Psoas muscle (tissue), 8 donors: Measurements from ENCODE around the gene MAX. TPM values are rescaled to one million over a fixed set of nuclear protein-coding genes. Genes with fewer than 3 reads are reported as not detected.

ENCODE experiments used
- ATAC-seq, 4 donors: fragments of 200-7000 bp; cut with Tn5 transposase; one replicate each; pipeline ENCODE4 v1.9.1; 2020; ENCODE audit warnings: moderate library complexity in 3 of 4, mild to moderate bottlenecking in 2 of 4
- DNase-seq, 2 donors: peaks; one replicate each; pipeline ENCODE4 v3.0.0-alpha.2; 2020
- H3K27ac ChIP-seq: fragments of 200-600 bp; one replicate; pipeline ENCODE4 v1.8.0; 2022
- H3K27me3 ChIP-seq, 3 donors: fragments of 200-600 bp in 1 of 3; one replicate each; pipeline versions ENCODE4 v1.6.1 to v1.8.0; 2013 to 2022; ENCODE audit warnings: low read length in 2 of 3, mild to moderate bottlenecking in 2 of 3, moderate library complexity in 1 of 3; ENCODE audit not compliant: insufficient read depth in 3 of 3
- H3K36me3 ChIP-seq, 2 donors: fragments of 200-600 bp in 1 of 2; one replicate each; pipeline versions ENCODE4 v1.6.1 to v1.8.0; 2013 to 2022; ENCODE audit warnings: low read depth in 1 of 2, mild to moderate bottlenecking in 1 of 2, moderate library complexity in 1 of 2; ENCODE audit not compliant: insufficient read depth in 1 of 2
- H3K4me1 ChIP-seq: fragments of 200-600 bp; one replicate; pipeline ENCODE4 v1.8.0; 2022
- H3K4me3 ChIP-seq: fragments of 200-600 bp; one replicate; pipeline ENCODE4 v1.8.0; 2022; ENCODE audit warnings: mild to moderate bottlenecking
- H3K9me3 ChIP-seq: fragments of 200-600 bp; one replicate; pipeline ENCODE4 v1.8.0; 2022
- WGBS, 3 donors: extraction: QIAGEN DNeasy Blood & Tissue Kit; methylation state at CpG; one replicate each; pipeline versions ENCODE4 v1.1.6 to v1.1.7; 2013; 5-methylcytosine and 5-hydroxymethylcytosine counted together
- intact Hi-C, 2 donors: fragments of 100-400 bp; cut with DNase I; formaldehyde crosslinking; loops; one replicate each; pipeline versions ENCODE4 v1.11.0 to v1.14.2; 2022
- polyA plus RNA-seq, 3 donors: library from polyadenylated mRNA; stranded (reverse); fragments of 200-250 nt; gene quantifications; one replicate each; pipeline ENCODE4 v1.2.3, GENCODE V29; 2013
- total RNA-seq, 4 donors: library from RNA; stranded (reverse); fragmentation: NEBNext Ultra II Directional in 2 of 4; extraction: Animal tissue kit (Norgen Biotek cat#: 25700) in 2 of 4; gene quantifications; one replicate each; pipeline versions ENCODE4 v1.2.1 to v1.2.4, GENCODE V29; 2021 to 2023
- TF ChIP-seq, protein P1 (sequence below): fragments of 200-600 bp; IDR thresholded peaks from one replicate; pipeline ENCODE4 v1.8.0; 2022; ENCODE audit warnings: antibody characterized with exemption
- donor health status: healthy with polysubstance abuse.
- donor health status: DM: no; HTN: no; CAD: no; lungs with moderate emphysema.
- donor health status: Bipolar disorder and iron deficiency.
- donor health status: healthy.
- donor health status: DM: yes; HTN: yes; CAD: no.
- donor health status: DM: no; HTN: no; CAD: no.
- donor health status: DM: no; HTN: no; CAD: no.
- donor health status: DM: yes; HTN: yes; CAD: no.

MAX gene
- total and polyA plus RNA-seq, 7 donors = 44.5 to 115 (median 50.6) TPM

DNA sequence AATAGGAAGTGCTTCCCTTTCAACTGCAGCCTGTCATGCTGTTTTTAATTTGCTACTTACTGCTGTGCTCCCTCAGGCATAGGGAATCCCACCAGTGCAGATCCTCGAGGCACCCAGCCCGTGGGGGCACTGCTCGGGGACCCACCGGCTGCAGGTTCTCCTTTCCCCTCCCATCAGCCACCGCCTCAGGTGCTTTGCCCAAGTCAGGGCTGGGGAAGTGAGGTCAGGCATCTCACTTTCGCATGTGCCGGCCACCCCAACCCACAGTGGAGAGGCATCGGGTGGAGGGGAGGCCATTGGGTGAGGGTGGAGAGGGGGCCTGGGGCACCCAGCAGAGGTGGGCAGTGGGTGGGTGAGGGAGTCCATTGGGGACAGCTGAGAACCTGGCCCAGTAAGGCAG, 41.9 kb upstream of the MAX start:
- no peaks in the 10 kb centered on the region for H3K4me1 ChIP-seq
- TF ChIP-seq, protein P1, sequence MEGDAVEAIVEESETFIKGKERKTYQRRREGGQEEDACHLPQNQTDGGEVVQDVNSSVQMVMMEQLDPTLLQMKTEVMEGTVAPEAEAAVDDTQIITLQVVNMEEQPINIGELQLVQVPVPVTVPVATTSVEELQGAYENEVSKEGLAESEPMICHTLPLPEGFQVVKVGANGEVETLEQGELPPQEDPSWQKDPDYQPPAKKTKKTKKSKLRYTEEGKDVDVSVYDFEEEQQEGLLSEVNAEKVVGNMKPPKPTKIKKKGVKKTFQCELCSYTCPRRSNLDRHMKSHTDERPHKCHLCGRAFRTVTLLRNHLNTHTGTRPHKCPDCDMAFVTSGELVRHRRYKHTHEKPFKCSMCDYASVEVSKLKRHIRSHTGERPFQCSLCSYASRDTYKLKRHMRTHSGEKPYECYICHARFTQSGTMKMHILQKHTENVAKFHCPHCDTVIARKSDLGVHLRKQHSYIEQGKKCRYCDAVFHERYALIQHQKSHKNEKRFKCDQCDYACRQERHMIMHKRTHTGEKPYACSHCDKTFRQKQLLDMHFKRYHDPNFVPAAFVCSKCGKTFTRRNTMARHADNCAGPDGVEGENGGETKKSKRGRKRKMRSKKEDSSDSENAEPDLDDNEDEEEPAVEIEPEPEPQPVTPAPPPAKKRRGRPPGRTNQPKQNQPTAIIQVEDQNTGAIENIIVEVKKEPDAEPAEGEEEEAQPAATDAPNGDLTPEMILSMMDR = no peak
- no peak overlapping the region for H3K27ac ChIP-seq
- no peak for ATAC-seq
- WGBS, 3 donors = 78 to 86% (median 82%) methylated on average over 8 of the region's 8 CpGs
- intact Hi-C loops = no loop called here
- no peaks in the 10 kb centered on the region for H3K9me3 ChIP-seq
- DNase-seq = no peak
- H3K27me3 ChIP-seq = peaks cover 0 to 1% (median 0%) of the 10 kb centered on the region in 3 donors
- no peak overlapping the region for H3K4me3 ChIP-seq
- H3K36me3 ChIP-seq = no peaks in the 10 kb centered on the region

DNA sequence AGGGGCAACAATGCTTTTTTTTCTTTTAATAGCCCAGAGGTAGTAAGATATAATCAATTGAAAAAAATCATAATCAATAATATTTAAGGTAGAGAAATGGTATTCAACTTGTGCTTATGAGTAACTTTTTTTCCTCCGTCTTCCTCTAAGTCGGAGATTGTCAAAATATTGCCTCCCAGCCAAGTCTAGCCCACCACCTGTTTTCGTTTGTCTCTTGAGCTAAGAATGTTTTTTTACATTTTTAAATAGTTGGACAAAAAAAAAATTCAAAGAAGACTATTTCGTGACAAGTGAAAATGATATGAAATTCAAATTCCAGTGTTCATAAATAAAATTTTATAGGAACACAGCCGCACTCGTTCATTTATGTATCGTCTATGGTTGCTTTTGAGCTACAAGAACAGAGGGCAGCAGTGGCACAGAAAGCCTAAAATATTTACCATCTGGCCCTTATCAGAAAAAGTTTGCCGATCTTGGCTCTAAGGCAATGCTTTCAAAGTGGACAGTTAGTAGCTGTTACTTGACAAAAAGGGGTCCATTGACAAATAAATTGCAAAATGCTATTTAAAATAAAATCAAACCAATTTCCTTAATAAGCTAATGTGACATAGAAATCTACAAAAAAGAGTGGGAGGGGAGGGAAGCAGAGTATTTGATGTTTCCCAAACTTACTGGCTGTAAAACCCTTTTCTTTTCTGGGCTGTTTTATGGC, 40.8 kb upstream of the MAX start:
- ATAC-seq = no peak
- 34 to 49% (median 39%) methylated on average over 8 of the region's 8 CpGs for WGBS, 3 donors
- no peak overlapping the region for H3K4me3 ChIP-seq
- intact Hi-C loops = no loop called here
- H3K4me1 ChIP-seq = no peaks in the 10 kb centered on the region
- no peaks in the 10 kb centered on the region for H3K9me3 ChIP-seq
- no peak overlapping the region for H3K27ac ChIP-seq
- TF ChIP-seq, protein P1 = no peak
- no peak for DNase-seq
- H3K36me3 ChIP-seq = no peaks in the 10 kb centered on the region
- H3K27me3 ChIP-seq = peaks cover 0 to 1% (median 0%) of the 10 kb centered on the region in 3 donors

DNA sequence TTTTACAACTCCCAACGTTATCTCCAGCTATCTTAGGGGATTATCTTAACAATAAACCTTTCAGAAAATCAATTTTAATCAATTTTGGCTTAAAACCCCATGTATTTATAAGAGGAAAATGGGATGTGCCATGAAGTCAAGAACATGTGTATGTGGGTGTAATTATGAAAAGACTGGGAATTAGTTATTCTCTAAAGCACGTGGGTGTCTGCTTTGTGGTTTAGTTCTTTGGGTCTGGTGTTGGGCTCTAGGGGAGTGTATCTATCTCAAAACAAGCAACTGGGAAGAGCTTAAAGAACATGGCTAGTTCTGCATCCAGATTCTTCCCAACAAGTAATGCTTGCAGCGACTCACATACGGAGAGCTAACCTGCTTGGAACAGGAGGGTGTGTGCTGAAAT, 40.1 kb upstream of the MAX start:
- intact Hi-C loops = no loop called here
- no peak for DNase-seq
- ATAC-seq = no peak
- Histone ChIP-seq H3K4me3 (no peak overlapping the region), H3K4me1 (no peaks in the 10 kb centered on the region), H3K27me3 (peaks cover 0 to 1% (median 0%) of the 10 kb centered on the region in 3 donors), H3K9me3 (no peaks in the 10 kb centered on the region), H3K36me3 (no peaks in the 10 kb centered on the region), H3K27ac (no peak overlapping the region)
- TF ChIP-seq, protein P1 = no peak
- WGBS, 3 donors = 56 to 72% (median 61%) methylated on average over 4 of the region's 4 CpGs

DNA sequence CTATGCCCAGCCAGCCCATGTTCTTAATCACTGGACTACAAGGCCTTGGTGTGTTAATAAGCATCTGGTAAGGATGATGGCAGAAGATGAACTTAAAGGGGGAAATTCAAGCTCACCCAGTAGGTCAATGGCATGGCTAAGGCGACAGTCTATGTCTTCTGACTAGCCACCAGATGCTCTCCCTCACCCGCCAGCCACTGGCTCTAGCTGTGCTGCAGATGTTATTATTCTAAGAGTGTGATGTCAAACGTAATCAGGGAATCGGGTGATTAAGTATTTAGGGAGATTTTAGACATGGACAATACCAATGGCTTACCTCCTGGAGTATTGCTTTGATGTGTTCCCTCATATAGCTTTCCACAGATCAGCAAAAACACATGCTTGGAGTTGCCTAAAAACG, 39.2 kb upstream of the MAX start:
- ATAC-seq (no peak), DNase-seq (no peak)
- TF ChIP-seq, protein P1 = no peak
- Histone ChIP-seq H3K36me3 (no peaks in the 10 kb centered on the region), H3K4me1 (no peaks in the 10 kb centered on the region), H3K9me3 (no peaks in the 10 kb centered on the region), H3K27me3 (peaks cover 0 to 1% (median 0%) of the 10 kb centered on the region in 3 donors), H3K27ac (no peak overlapping the region), H3K4me3 (no peak overlapping the region)
- 70 to 77% (median 71%) methylated on average over 5 of the region's 5 CpGs for WGBS, 3 donors
- intact Hi-C loops = no loop called here
